ENCODE results near the gene FOXF1.

GRCh38 chr16:86492961-86493629, 17.2 kb upstream of the FOXF1 start:
- TF ChIP-seq POLR2A (IDR thresholded peaks at IDR 0.05) (no peak), CTCF (IDR thresholded peaks at IDR 0.05) (no peak)

Data from right lobe of liver (tissue), 4 donors.